Measurements from ENCODE around the gene OGT.
"Not testable (repeated sequence)": the region's sequence is repeated elsewhere in the genome, so short reads cannot be mapped to it uniquely, and the experiment has no call there.

The OGT gene

GRCh38 chrX:71599965-71600364 lies 67.1 kb downstream of the OGT start:
- DNase-seq: no peak

- DNase-seq: no peak
These were observed 70.7 kb downstream of the OGT start for GRCh38 chrX:71603618-71604017.

GRCh38 chrX:71604141-71604540 lies 71.2 kb downstream of the OGT start:
- DNase-seq: no peak

GRCh38 chrX:71604796-71605568 lies 72.1 kb downstream of the OGT start:
- no peak for DNase-seq

- DNase-seq: no peak
These were observed 73.8 kb downstream of the OGT start for GRCh38 chrX:71606536-71607216.

GRCh38 chrX:71607488-71607887 lies 74.6 kb downstream of the OGT start:
- no peak for DNase-seq

GRCh38 chrX:71609095-71609750 lies 76.3 kb downstream of the OGT start:
- DNase-seq: no peak

- not testable (repeated sequence) for DNase-seq
These were observed 78.8 kb downstream of the OGT start for GRCh38 chrX:71611736-71612135.

GRCh38 chrX:71612256-71612655 lies 79.4 kb downstream of the OGT start:
- no peak for DNase-seq

- DNase-seq: no peak
These were observed 82.2 kb downstream of the OGT start for GRCh38 chrX:71615056-71615455.

- DNase-seq: no peak
These were observed 83.0 kb downstream of the OGT start for GRCh38 chrX:71615954-71616353.

GRCh38 chrX:71616672-71617529 lies 84.0 kb downstream of the OGT start:
- DNase-seq: no peak

- DNase-seq: no peak
These were observed 84.8 kb downstream of the OGT start for GRCh38 chrX:71617742-71618141.

GRCh38 chrX:71618303-71618721 lies 85.4 kb downstream of the OGT start, which contains the start of gene CXCR3:
TSS of gene CXCR3 (minus strand) at chrX:71618511. CDS start at chrX:71618449, 62 bp downstream.
- DNase-seq: no peak

- DNase-seq: no peak
These were observed 85.9 kb downstream of the OGT start for GRCh38 chrX:71618787-71619186.

GRCh38 chrX:71619193-71619592 lies 86.3 kb downstream of the OGT start:
- no peak for DNase-seq

- DNase-seq: no peak
These were observed 87.1 kb downstream of the OGT start for GRCh38 chrX:71619986-71620385.

- no peak for DNase-seq
These were observed 88.7 kb downstream of the OGT start for GRCh38 chrX:71621603-71622002.

- DNase-seq: no peak
These were observed 89.2 kb downstream of the OGT start for GRCh38 chrX:71622032-71622575.

GRCh38 chrX:71622576-71623450 lies 89.9 kb downstream of the OGT start:
- DNase-seq: no peak

GRCh38 chrX:71623714-71624113 lies 90.8 kb downstream of the OGT start:
- DNase-seq: no peak

- DNase-seq: no peak
These were observed 92.6 kb downstream of the OGT start for GRCh38 chrX:71625471-71625870.
